Skin epidermis (tissue), 12 donors: ENCODE measurements around the gene IQGAP1.

Source experiments
- H3K27ac ChIP-seq, 21 experiments: fragments of 200-600 bp; sonication (generic) in 11 of 21; one replicate each; pipeline ENCODE4 v1.5.0; 2020; ENCODE audit warnings: mild to moderate bottlenecking in 3 of 21, inconsistent platforms in 2 of 21, moderate library complexity in 2 of 21
- H3K4me3 ChIP-seq, 7 experiments: fragments of 200-600 bp; sonication (generic) in 2 of 7; one replicate each; pipeline ENCODE4 v1.5.0; 2020; ENCODE audit warnings: inconsistent platforms in 2 of 7, mild to moderate bottlenecking in 2 of 7, moderate library complexity in 1 of 7

The IQGAP1 gene

GRCh38 chr15:90422936-90423335, 34.9 kb downstream of the IQGAP1 start:
- H3K4me3 ChIP-seq, result no peak overlapping the region
- peak overlapping the region in 6 of 21 experiments; percentile 1 to 64 (median 21) for H3K27ac ChIP-seq

- H3K27ac ChIP-seq, result peak overlapping the region in 7 of 21 experiments; percentile 16 to 64 (median 24)
- no peak overlapping the region for H3K4me3 ChIP-seq
Measured at GRCh38 chr15:90423801-90424319, 35.8 kb downstream of the IQGAP1 start.

DNA sequence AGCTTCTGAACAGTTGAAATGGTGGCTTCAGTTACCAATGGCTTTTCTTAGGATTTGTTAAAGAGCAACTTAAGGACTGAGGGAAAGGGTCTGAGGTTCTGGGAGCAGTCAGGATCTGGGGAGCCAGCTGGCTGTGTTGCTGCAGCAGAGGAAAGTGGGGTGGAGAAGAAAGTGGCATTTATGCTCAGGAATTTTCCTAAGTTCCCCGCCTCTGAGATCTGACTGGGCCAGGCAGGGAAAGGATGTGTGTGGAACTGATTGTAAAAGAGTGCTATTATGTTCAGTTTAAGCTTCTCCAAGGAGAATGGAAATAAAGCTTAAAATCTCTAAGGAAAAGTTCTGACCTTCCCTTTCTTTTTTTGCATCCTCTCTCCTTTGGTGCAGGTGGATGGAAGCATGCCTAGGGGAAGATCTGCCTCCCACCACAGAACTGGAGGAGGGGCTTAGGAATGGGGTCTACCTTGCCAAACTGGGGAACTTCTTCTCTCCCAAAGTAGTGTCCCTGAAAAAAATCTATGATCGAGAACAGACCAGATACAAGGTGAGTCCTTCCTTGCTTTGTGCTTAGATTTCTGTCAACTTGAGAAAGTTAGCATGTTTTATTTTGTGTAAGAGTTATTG, 37.8 kb downstream of the IQGAP1 start:
- no peak overlapping the region for H3K4me3 ChIP-seq

GRCh38 chr15:90427185-90427584, 39.1 kb downstream of the IQGAP1 start:
- Histone ChIP-seq H3K4me3 (no peak overlapping the region), H3K27ac (no peak overlapping the region)

More for the DNA sequence above, 37.8 kb downstream of the IQGAP1 start:
- peak overlapping the region in 7 of 21 experiments; percentile 10 to 38 (median 21) for H3K27ac ChIP-seq

DNA sequence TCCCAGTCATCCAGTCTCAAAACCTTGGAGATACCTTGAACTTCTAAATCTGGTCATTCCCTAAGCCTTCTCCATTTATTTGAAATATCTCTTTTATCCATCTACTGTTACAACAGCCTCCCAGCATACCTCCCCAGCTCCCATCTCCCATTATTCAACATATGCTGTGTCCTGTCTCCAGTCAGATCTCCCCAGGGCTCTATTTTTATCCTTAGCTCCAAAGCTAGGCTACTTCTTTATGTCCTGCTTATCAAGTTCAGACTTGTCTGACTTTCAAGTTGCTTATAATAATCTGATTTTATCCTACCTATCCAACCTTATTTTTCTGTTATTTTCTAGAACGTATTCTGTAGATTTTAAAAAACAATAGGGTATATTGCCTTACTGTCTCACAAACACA, 44.2 kb downstream of the IQGAP1 start:
- Histone ChIP-seq H3K27ac (no peak overlapping the region), H3K4me3 (no peak overlapping the region)

GRCh38 chr15:90435652-90436337, 47.8 kb downstream of the IQGAP1 start:
- Histone ChIP-seq H3K4me3 (no peak overlapping the region), H3K27ac (peak overlapping the region in 1 of 21 experiments; percentile 6)

DNA sequence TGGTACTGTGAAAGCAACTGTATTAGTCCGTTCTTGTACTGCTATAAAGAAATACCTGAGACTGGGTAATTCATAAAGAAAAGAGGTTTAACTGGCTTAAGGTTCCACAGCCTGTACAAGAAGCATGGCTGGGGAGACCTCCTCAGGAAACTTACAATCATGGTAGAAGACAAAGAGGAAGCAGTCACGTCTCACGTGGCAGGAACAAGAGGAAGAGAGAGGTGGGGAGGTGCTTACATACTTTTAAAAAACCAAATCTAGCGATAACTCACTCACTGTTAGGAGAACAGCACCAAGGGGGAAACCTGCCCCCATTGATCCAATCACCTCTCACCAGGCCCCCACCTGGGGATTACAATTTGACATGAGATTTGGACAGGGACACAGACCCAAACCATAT, 48.9 kb downstream of the IQGAP1 start:
- no peak overlapping the region for H3K4me3 ChIP-seq
- H3K27ac ChIP-seq, result no peak overlapping the region

DNA sequence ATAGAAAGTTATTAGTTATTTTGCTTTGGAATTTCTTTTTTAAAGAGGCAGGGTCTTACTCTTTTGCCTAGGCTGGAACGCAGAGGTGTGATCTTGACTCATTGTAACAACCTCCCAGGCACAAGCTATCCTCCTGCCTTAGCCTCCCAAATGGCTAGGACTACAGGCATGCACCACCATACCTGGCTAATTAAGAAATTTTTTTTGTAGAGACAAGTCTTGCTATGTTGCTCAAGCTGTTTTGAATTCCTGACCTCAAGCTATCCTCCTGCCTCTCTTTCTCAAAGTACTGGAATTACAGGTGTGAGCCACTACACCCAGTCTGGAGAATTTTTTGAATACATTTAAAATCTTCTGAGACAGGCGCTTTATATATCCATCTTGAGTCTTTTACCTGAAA, 49.5 kb downstream of the IQGAP1 start:
- no peak overlapping the region for H3K4me3 ChIP-seq
- no peak overlapping the region for H3K27ac ChIP-seq

- Histone ChIP-seq H3K4me3 (no peak overlapping the region), H3K27ac (no peak overlapping the region)
Measured at GRCh38 chr15:90439946-90440345, 51.9 kb downstream of the IQGAP1 start.

GRCh38 chr15:90441027-90441426, 53.0 kb downstream of the IQGAP1 start:
- H3K4me3 ChIP-seq, result no peak overlapping the region
- no peak overlapping the region for H3K27ac ChIP-seq

- Histone ChIP-seq H3K4me3 (no peak overlapping the region), H3K27ac (peak overlapping the region in 2 of 21 experiments; percentile 6 to 26)
Measured at GRCh38 chr15:90442423-90442822, 54.4 kb downstream of the IQGAP1 start.

DNA sequence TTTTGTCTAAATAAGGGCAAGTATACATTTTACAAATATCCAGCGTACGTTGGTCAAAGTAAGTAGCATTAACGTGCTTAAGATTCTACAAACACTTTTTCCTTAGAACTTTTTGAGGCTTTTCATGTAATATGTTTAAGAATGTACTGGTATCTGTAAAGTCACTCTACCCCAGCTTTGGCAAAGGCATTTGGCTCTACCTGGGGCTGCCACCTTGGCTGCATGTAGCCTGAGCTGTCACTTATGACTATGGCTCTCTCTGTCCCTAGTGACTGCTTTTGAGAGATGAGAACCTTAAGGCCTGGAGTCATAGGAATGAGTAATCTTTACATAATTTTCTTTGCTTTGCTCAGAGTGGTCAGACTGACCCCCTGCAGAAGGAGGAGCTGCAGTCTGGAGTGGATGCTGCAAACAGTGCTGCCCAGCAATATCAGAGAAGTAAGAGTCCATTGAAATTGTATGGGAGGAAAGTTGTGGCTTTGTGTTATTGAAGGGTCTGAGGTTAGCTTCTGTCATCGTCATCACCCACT, 61.2 kb downstream of the IQGAP1 start:
- Histone ChIP-seq H3K27ac (no peak overlapping the region), H3K4me3 (no peak overlapping the region)

GRCh38 chr15:90451053-90451850, 63.2 kb downstream of the IQGAP1 start:
- Histone ChIP-seq H3K4me3 (no peak overlapping the region), H3K27ac (no peak overlapping the region)

DNA sequence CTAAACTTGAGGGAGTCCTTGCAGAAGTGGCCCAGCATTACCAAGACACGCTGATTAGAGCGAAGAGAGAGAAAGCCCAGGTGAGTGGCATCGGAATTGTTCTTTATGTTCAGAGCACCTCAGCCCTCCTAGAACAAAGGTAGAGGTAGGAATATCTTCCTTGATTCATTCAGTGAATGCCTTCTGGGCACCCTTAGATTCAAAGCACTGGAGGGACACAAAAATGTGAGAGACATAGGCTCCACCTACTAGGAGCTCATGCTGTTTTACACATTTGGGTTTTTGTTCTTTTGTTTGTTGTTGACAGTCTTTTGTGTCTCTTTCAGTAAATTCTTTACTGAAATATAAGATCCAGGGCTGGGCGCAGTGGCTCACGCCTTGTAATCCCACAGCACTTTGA, 68.2 kb downstream of the IQGAP1 start:
- Histone ChIP-seq H3K4me3 (no peak overlapping the region), H3K27ac (no peak overlapping the region)

GRCh38 chr15:90458061-90458460, 70.0 kb downstream of the IQGAP1 start:
- no peak overlapping the region for H3K4me3 ChIP-seq
- H3K27ac ChIP-seq, result peak overlapping the region in 2 of 21 experiments; percentile 10 to 43

- Histone ChIP-seq H3K27ac (peak overlapping the region in 5 of 21 experiments; percentile 6 to 43 (median 29)), H3K4me3 (no peak overlapping the region)
Measured at GRCh38 chr15:90459368-90459767, 71.3 kb downstream of the IQGAP1 start.

- Histone ChIP-seq H3K4me3 (no peak overlapping the region), H3K27ac (peak overlapping the region in 4 of 21 experiments; percentile 6 to 35 (median 27))
Measured at GRCh38 chr15:90460142-90460824, 72.2 kb downstream of the IQGAP1 start.

GRCh38 chr15:90463381-90463780, 75.3 kb downstream of the IQGAP1 start:
- Histone ChIP-seq H3K27ac (peak overlapping the region in 11 of 21 experiments; percentile 10 to 70 (median 30)), H3K4me3 (no peak overlapping the region)

DNA sequence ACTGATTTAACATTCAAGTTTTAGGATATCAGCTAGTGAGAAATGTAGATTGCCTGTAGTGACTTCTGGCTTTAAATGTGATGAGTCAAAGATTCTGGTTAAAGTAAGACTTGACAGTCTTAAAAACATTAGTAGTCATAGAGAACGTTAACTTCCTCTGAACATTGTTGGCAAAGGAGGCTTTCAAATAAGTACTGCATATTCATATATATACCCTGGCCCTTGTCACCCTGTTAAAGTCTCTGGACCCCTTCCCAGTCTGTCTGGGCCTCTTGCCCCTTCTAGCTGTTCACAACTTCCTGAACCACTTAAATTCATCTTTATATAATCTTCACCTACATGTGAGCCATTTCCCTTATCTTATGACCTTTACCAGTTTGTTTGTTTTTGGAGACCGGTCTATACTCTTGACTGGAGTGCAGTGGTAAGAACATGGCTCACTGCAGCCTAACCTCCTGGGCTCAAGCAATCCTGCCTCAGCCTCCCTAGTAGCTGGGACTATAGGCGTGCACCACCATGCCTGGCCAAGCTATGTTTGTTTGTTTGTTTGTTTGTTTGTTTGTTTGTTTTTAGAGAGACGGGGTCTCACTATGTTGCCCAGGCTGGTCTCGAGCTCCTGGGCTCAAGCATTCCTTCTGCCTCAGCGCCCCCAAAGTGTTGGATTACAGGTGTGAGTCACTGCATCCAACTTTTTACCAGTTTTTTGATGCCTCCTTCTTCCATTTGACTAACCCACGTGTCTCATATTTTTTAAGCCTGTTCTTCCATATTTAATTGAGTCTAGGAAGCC, 77.3 kb downstream of the IQGAP1 start:
- H3K27ac ChIP-seq, result peak overlapping the region in 5 of 21 experiments; percentile 21 to 45 (median 28)
- no peak overlapping the region for H3K4me3 ChIP-seq
